Activated T-cell treated with anti-CD3 and anti-CD28 coated beads, Interleukin-2, amount 50 U/mL, for 1 hour (primary cell): ENCODE results near the gene MKNK1.

Experiments
- DNase-seq: peaks from one replicate; pipeline ENCODE4 v3.0.0-alpha.2; 2020

Gene MKNK1

GRCh38 chr1:46520063-46520911, 83.8 kb downstream of the MKNK1 start:
- DNase-seq: no peak

DNA sequence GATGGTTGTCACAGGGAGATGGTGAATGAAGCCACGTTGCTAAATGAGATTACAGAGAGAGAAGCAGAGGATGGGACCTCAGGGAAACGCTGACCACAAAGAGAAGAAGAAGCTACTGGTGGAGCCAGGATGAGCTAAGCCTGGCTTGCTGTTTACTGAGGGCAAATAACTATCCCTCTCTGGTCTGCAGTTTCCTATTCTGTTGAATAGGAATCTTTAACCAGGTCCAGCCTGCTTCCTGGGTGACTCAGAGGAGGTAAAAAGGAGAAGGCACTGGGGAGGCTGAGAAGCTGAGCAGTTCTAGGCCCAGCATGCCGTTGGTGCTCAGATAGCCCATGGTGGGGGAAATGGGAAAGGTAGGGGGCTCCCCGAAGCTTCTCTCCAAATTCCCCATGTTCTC, 84.9 kb downstream of the MKNK1 start:
- DNase-seq: no peak

- DNase-seq: no peak
These were observed 86.1 kb downstream of the MKNK1 start for GRCh38 chr1:46517932-46518498.

DNA sequence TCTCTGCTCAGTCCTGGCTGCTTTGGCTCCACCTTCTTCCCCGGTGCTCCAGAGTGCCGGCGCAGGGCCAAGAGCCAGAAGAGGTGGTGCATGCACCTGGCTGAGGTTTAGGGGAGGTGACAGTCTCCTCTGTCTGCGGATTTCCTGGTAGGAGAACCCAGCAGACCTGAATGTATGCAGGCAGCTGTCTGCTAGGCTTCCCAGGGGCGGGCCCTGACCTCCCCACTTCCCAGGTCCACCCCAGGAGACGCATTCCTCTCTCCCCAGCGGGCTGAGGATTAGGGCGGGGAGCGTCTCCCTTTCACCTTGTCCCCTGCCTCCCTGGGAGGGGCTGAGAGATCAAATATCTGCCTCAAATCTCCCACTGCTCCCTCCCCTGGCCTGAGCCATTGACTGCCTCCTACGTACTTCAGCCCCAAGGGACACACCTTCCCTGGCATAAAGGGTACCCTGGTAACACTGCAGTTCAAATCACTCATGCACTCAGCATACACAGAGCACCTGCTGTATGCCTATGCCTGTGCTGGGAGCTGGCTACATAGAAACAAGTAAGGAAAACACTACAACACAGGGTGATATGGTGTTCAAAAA, 87.0 kb downstream of the MKNK1 start:
- DNase-seq: no peak

- no peak for DNase-seq
These were observed 87.7 kb downstream of the MKNK1 start for GRCh38 chr1:46516200-46516950.

DNA sequence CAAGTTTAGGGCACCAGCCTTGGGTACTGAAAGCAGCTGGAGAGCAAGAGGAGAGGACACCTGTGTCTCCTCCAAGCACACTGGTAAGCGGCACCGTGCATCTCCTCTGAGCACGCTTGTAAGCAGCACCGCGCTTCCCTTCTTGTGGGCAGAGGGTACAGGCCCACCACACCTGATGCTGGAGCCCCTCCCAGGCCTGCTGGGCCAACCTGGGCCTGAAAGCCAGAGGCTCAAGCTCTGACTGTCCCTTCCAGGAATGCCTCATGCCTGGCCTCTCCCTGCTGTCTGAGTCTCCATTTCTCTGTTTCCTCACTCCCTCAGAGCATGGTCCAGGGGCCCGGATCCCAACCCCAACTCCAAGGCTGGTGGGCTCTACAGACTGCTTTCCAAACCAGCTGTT, 88.5 kb downstream of the MKNK1 start:
- no peak for DNase-seq

DNA sequence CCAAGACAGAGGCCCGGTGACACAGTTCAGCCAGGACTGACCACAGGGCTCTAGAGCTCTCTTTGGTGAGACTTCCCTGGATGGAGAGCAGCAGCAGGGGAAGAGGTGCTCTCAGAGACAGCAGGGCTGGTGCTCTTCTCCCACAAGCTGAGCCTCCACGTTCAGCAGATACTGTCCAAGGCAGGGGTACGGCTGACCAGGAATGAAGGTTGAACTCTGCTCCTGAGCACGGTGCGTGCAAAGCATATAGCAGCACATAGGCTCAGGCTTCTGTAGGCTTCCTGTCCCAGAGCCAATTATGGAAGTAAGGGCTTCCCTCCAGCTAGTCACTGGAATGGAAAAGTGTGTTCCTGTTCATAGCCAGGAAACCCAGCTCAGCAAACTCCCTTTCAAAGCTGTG, 90.5 kb downstream of the MKNK1 start:
- no peak for DNase-seq

- no peak for DNase-seq
These were observed 91.3 kb downstream of the MKNK1 start for GRCh38 chr1:46512792-46513190.

GRCh38 chr1:46512135-46512791, 91.8 kb downstream of the MKNK1 start:
- DNase-seq: no peak

DNA sequence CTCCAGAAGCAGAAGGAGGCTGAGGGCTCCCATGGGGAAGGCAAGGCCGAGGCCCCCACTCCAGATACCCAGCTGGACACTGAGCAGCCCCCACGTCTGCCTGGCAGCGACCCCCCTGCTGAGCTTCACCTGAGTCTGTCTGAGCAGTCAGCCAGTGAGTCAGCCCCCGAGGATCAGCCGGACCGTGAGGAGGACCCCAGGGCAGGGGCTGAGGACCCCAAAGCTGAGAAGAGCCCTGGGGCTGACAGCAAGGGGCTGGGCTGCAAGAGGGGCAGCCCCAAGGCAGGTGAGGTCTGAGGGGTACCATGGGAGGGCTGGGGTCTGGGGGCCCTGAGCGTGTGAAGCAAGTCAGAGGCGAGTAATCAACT, 93.1 kb downstream of the MKNK1 start:
- DNase-seq: no peak

DNA sequence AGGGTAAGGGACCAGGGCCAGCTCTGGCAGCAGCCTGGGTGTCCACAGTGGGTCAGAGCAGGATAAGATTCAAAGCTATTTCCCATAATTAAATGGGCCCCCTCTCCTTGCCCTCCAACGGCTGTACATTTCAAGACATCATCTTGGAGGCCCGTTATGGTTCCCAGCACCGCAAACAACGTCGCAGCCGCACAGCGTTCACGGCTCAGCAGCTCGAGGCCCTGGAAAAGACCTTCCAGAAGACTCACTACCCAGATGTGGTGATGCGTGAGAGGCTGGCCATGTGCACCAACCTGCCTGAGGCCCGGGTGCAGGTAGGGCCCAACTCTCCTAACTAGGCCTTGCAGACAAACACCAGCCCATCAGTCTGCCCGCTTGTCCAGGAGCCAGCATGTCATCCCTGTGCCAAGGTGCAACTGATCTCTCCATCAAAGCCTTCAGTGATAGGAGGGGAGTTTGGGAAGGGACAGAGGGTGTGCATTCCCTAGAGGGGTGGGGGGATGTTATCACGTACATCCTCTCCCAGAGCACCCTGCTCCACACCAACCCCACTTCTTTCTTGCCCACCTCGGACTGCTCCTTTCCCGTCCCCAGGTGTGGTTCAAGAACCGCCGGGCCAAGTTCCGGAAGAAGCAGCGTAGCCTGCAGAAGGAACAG, 93.6 kb downstream of the MKNK1 start:
- no peak for DNase-seq

GRCh38 chr1:46508757-46509156, 95.3 kb downstream of the MKNK1 start:
- no peak for DNase-seq
